Measurements from ENCODE around the gene TSPAN2.
"Not testable (repeated sequence)": the region's sequence is repeated elsewhere in the genome, so short reads cannot be mapped to it uniquely, and the experiment has no call there.

Gene TSPAN2

GRCh38 chr1:115062542-115063004, 26.7 kb downstream of the TSPAN2 start:
- peak; percentile 16 for DNase-seq

GRCh38 chr1:115060501-115060900, 28.8 kb downstream of the TSPAN2 start:
- DNase-seq, result no peak
- in situ Hi-C loops (cut with MboI; ENCODE audit: low pct_unique_long_range_greater_than_20kb, low sequenced_read_pairs), result no loop called here

More at GRCh38 chr1:115062542-115063004, 26.7 kb downstream of the TSPAN2 start:
- in situ Hi-C loops (cut with MboI; ENCODE audit: low pct_unique_long_range_greater_than_20kb, low sequenced_read_pairs), result no loop called here

GRCh38 chr1:115059316-115059715, 30.0 kb downstream of the TSPAN2 start:
- no peak for DNase-seq
- in situ Hi-C loops (cut with MboI; ENCODE audit: low pct_unique_long_range_greater_than_20kb, low sequenced_read_pairs), result no loop called here

GRCh38 chr1:115057661-115058254, 31.5 kb downstream of the TSPAN2 start:
- in situ Hi-C loops (cut with MboI; ENCODE audit: low pct_unique_long_range_greater_than_20kb, low sequenced_read_pairs), result no loop called here
- DNase-seq, result no peak

GRCh38 chr1:115056395-115056798, 32.9 kb downstream of the TSPAN2 start:
- DNase-seq, result no peak
- in situ Hi-C loops (cut with MboI; ENCODE audit: low pct_unique_long_range_greater_than_20kb, low sequenced_read_pairs), result no loop called here

GRCh38 chr1:115052454-115053083, 36.7 kb downstream of the TSPAN2 start:
- peak; percentile 66 for DNase-seq
- in situ Hi-C loops (cut with MboI; ENCODE audit: low pct_unique_long_range_greater_than_20kb, low sequenced_read_pairs), result no loop called here

GRCh38 chr1:115051850-115052249, 37.5 kb downstream of the TSPAN2 start:
- DNase-seq, result no peak
- in situ Hi-C loops (cut with MboI; ENCODE audit: low pct_unique_long_range_greater_than_20kb, low sequenced_read_pairs), result no loop called here

GRCh38 chr1:115046751-115047150, 42.6 kb downstream of the TSPAN2 start:
- no peak for DNase-seq
- in situ Hi-C loops (cut with MboI; ENCODE audit: low pct_unique_long_range_greater_than_20kb, low sequenced_read_pairs), result no loop called here

- no peak for DNase-seq
- in situ Hi-C loops (cut with MboI; ENCODE audit: low pct_unique_long_range_greater_than_20kb, low sequenced_read_pairs), result no loop called here
These were observed 47.6 kb downstream of the TSPAN2 start for GRCh38 chr1:115041654-115042053.

- in situ Hi-C loops (cut with MboI; ENCODE audit: low pct_unique_long_range_greater_than_20kb, low sequenced_read_pairs), result no loop called here
- no peak for DNase-seq
These were observed 48.8 kb downstream of the TSPAN2 start for GRCh38 chr1:115040501-115040900.

GRCh38 chr1:115036814-115037507, 52.3 kb downstream of the TSPAN2 start:
- in situ Hi-C loops (cut with MboI; ENCODE audit: low pct_unique_long_range_greater_than_20kb, low sequenced_read_pairs), result no loop called here
- no peak for DNase-seq

- DNase-seq, result no peak
- in situ Hi-C loops (cut with MboI; ENCODE audit: low pct_unique_long_range_greater_than_20kb, low sequenced_read_pairs), result no loop called here
These were observed 53.7 kb downstream of the TSPAN2 start for GRCh38 chr1:115035652-115036051.

- in situ Hi-C loops (cut with MboI; ENCODE audit: low pct_unique_long_range_greater_than_20kb, low sequenced_read_pairs), result no loop called here
These were observed 57.7 kb downstream of the TSPAN2 start for GRCh38 chr1:115031595-115031994.

GRCh38 chr1:115029526-115029925, 59.8 kb downstream of the TSPAN2 start, which contains the start of gene TSHB:
TSS of gene TSHB (plus strand) at chr1:115029826. CDS start at chr1:115033363, 3,537 bp downstream.
- DNase-seq, result no peak
- in situ Hi-C loops (cut with MboI; ENCODE audit: low pct_unique_long_range_greater_than_20kb, low sequenced_read_pairs), result no loop called here

More at GRCh38 chr1:115031595-115031994, 57.7 kb downstream of the TSPAN2 start:
- DNase-seq, result no peak

GRCh38 chr1:115023593-115023992, 65.7 kb downstream of the TSPAN2 start:
- DNase-seq, result no peak
- in situ Hi-C loops (cut with MboI; ENCODE audit: low pct_unique_long_range_greater_than_20kb, low sequenced_read_pairs), result no loop called here

- DNase-seq, result no peak
- in situ Hi-C loops (cut with MboI; ENCODE audit: low pct_unique_long_range_greater_than_20kb, low sequenced_read_pairs), result no loop called here
These were observed 68.2 kb downstream of the TSPAN2 start for GRCh38 chr1:115021145-115021544.

- DNase-seq; in situ Hi-C loops (cut with MboI; ENCODE audit: low pct_unique_long_range_greater_than_20kb, low sequenced_read_pairs): not testable (repeated sequence)
These were observed 69.8 kb downstream of the TSPAN2 start for GRCh38 chr1:115019549-115019948.

GRCh38 chr1:115013792-115014191, 75.5 kb downstream of the TSPAN2 start:
- no peak for DNase-seq

GRCh38 chr1:115012434-115012833, 76.9 kb downstream of the TSPAN2 start:
- DNase-seq, result no peak
- in situ Hi-C loops (cut with MboI; ENCODE audit: low pct_unique_long_range_greater_than_20kb, low sequenced_read_pairs), result no loop called here

More at GRCh38 chr1:115013792-115014191, 75.5 kb downstream of the TSPAN2 start:
- in situ Hi-C loops (cut with MboI; ENCODE audit: low pct_unique_long_range_greater_than_20kb, low sequenced_read_pairs), result no loop called here

- DNase-seq, result no peak
- in situ Hi-C loops (cut with MboI; ENCODE audit: low pct_unique_long_range_greater_than_20kb, low sequenced_read_pairs), result no loop called here
These were observed 77.3 kb downstream of the TSPAN2 start for GRCh38 chr1:115012006-115012405.

All from KBM-7 (cell line).